HepG2 (cell line): ENCODE data around the gene ACSL3. TPM values are rescaled to one million over a fixed set of nuclear protein-coding genes. Genes with fewer than 3 reads are reported as not detected.
A peak's percentile ranks its signal among the peaks of the same experiment; 100 is the strongest.

Experiments
- ERF ChIP-seq: IDR thresholded peaks from 2 replicates; pipeline ENCODE4 v1.6.1; 2018; ENCODE audit warnings: missing biosample characterization, missing genetic modification reagents
- KDM5A ChIP-seq: fragments of 200-600 bp; sonication (generic); IDR thresholded peaks from 2 replicates; pipeline ENCODE4 v1.7.0; 2018; ENCODE audit warnings: antibody characterized with exemption, mild to moderate bottlenecking, low read length, borderline replicate concordance
- MATR3 ChIP-seq: sonication (generic); formaldehyde crosslinking; IDR thresholded peaks from 2 replicates; pipeline ENCODE4 v1.4.0; 2020; ENCODE audit warnings: missing genetic modification reagents
- TBX2 ChIP-seq: sonication (generic); formaldehyde crosslinking; IDR thresholded peaks from 2 replicates; pipeline ENCODE4 v1.5.0; 2020; ENCODE audit warnings: missing genetic modification reagents, mild to moderate bottlenecking, borderline replicate concordance
- ZNF543 ChIP-seq: sonication (generic); formaldehyde crosslinking; IDR thresholded peaks from 2 replicates; pipeline ENCODE4 v1.4.0; 2020; ENCODE audit warnings: mild to moderate bottlenecking, missing genetic modification reagents
- ZNF549 ChIP-seq: sonication (generic); formaldehyde crosslinking; IDR thresholded peaks from 2 replicates; pipeline ENCODE4 v1.5.0; 2020; ENCODE audit warnings: missing genetic modification reagents
- polyA plus RNA-seq, 8 experiments: library from polyadenylated mRNA; depleted of rRNA in 3 of 8; stranded (reverse) in 7 of 8; unstranded in 1 of 8; fragments of >200 nt; fragmentation: Illumina TruSeq in 4 of 8; extraction: Trizol in 4 of 8; gene quantifications; 2 replicates each; pipeline versions ENCODE4 v1.2.1 to v1.2.3, GENCODE V29; 2011 to 2016; ENCODE audit warnings: low read depth in 4 of 8, missing spikeins in 1 of 8, mixed read lengths in 1 of 8; ENCODE audit not compliant: insufficient read depth in 1 of 8
- total RNA-seq, 5 experiments: library from RNA; depleted of rRNA; stranded (reverse); fragments of >200 nt; fragmentation: Illumina TruSeq; extraction: Trizol; gene quantifications; 2 replicates each; pipeline ENCODE4 v1.2.3, GENCODE V29; 2016; ENCODE audit warnings: low read depth in 1 of 5
- TF ChIP-seq, protein P1 (sequence below): sonication (generic); formaldehyde crosslinking; IDR thresholded peaks from 2 replicates; pipeline ENCODE4 v1.5.0; 2020; ENCODE audit warnings: mild to moderate bottlenecking, missing genetic modification reagents
- TF ChIP-seq, protein P2 (sequence below), 2 experiments: IDR thresholded peaks; 2 replicates each; pipeline ENCODE4 v1.6.1; 2011 to 2012; ENCODE audit warnings: low read length in 2 of 2, borderline replicate concordance in 1 of 2, low read depth in 1 of 2, mild to moderate bottlenecking in 1 of 2, moderate library complexity in 1 of 2
- TF ChIP-seq, protein P3 (sequence below): sonication (generic); formaldehyde crosslinking; IDR thresholded peaks from 2 replicates; pipeline ENCODE4 v1.4.0; 2020; ENCODE audit warnings: missing genetic modification reagents; ENCODE audit errors: not compliant biosample characterization
- TF ChIP-seq, protein P4 (sequence below): sonication (generic); formaldehyde crosslinking; IDR thresholded peaks from 2 replicates; pipeline ENCODE4 v1.4.0; 2020; ENCODE audit warnings: missing genetic modification reagents, mild to moderate bottlenecking, borderline replicate concordance
- TF ChIP-seq, protein P5 (sequence below): sonication (generic); formaldehyde crosslinking; IDR thresholded peaks from 2 replicates; pipeline ENCODE4 v1.4.0; 2020; ENCODE audit warnings: missing genetic modification reagents
- TF ChIP-seq, protein P6 (sequence below): sonication (generic); formaldehyde crosslinking; IDR thresholded peaks from 2 replicates; pipeline ENCODE4 v1.5.1; 2020; ENCODE audit warnings: mild to moderate bottlenecking, missing genetic modification reagents
- TF ChIP-seq, protein P7 (sequence below): sonication (generic); formaldehyde crosslinking; conservative IDR thresholded peaks from 2 replicates; pipeline ENCODE4 v1.5.0; 2020; ENCODE audit warnings: missing genetic modification reagents

The ACSL3 gene
- total and polyA plus RNA-seq, 2 of the 13 experiments (the other 11 are each of a cell fraction or from before 2014, with no cell fraction given), result 305 to 365 TPM

DNA sequence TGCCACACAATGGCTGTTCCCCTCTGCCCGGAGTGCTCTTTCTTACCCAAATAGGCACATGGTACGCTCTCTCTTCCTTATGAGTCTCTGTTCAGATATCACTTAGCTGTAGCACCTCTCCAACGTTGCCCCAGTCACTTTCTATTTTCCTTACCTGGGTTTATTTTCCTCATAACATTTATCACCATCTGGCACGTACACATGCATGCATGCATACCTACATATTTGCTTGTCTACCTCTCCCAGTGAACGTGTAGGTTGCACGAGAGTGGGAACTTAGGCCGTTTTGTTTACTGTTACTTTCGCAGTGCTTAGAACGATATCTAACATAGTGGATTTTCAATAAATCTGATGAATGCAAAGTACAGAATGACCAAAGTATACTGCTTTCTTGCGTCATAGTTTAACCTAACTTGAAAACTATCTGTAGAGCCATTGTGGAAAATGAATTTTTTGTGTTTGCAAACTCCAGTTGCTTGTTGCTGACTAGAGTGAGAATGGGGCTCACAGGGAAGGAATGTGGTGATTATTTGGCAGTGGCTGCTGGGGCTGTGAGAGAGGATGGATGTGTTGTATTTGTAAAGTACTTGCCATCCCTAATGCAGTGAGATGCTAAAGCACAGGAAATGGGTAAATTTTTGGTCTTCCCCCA, 47.1 kb downstream of the ACSL3 start (continued):
- TF ChIP-seq, protein P1, sequence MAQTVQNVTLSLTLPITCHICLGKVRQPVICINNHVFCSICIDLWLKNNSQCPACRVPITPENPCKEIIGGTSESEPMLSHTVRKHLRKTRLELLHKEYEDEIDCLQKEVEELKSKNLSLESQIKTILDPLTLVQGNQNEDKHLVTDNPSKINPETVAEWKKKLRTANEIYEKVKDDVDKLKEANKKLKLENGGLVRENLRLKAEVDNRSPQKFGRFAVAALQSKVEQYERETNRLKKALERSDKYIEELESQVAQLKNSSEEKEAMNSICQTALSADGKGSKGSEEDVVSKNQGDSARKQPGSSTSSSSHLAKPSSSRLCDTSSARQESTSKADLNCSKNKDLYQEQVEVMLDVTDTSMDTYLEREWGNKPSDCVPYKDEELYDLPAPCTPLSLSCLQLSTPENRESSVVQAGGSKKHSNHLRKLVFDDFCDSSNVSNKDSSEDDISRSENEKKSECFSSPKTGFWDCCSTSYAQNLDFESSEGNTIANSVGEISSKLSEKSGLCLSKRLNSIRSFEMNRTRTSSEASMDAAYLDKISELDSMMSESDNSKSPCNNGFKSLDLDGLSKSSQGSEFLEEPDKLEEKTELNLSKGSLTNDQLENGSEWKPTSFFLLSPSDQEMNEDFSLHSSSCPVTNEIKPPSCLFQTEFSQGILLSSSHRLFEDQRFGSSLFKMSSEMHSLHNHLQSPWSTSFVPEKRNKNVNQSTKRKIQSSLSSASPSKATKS (CRISPR knock-in tag), result no peak
- TF ChIP-seq, protein P2, sequence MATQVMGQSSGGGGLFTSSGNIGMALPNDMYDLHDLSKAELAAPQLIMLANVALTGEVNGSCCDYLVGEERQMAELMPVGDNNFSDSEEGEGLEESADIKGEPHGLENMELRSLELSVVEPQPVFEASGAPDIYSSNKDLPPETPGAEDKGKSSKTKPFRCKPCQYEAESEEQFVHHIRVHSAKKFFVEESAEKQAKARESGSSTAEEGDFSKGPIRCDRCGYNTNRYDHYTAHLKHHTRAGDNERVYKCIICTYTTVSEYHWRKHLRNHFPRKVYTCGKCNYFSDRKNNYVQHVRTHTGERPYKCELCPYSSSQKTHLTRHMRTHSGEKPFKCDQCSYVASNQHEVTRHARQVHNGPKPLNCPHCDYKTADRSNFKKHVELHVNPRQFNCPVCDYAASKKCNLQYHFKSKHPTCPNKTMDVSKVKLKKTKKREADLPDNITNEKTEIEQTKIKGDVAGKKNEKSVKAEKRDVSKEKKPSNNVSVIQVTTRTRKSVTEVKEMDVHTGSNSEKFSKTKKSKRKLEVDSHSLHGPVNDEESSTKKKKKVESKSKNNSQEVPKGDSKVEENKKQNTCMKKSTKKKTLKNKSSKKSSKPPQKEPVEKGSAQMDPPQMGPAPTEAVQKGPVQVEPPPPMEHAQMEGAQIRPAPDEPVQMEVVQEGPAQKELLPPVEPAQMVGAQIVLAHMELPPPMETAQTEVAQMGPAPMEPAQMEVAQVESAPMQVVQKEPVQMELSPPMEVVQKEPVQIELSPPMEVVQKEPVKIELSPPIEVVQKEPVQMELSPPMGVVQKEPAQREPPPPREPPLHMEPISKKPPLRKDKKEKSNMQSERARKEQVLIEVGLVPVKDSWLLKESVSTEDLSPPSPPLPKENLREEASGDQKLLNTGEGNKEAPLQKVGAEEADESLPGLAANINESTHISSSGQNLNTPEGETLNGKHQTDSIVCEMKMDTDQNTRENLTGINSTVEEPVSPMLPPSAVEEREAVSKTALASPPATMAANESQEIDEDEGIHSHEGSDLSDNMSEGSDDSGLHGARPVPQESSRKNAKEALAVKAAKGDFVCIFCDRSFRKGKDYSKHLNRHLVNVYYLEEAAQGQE (IDR thresholded peaks at IDR 0.05; ENCODE audit: borderline replicate concordance in 1 of 2, low read depth in 1 of 2, low read length in 2 of 2), result no peak
- TF ChIP-seq, protein P3, sequence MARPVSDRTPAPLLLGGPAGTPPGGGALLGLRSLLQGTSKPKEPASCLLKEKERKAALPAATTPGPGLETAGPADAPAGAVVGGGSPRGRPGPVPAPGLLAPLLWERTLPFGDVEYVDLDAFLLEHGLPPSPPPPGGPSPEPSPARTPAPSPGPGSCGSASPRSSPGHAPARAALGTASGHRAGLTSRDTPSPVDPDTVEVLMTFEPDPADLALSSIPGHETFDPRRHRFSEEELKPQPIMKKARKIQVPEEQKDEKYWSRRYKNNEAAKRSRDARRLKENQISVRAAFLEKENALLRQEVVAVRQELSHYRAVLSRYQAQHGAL (CRISPR knock-in tag), result no peak
- TF ChIP-seq, protein P4, sequence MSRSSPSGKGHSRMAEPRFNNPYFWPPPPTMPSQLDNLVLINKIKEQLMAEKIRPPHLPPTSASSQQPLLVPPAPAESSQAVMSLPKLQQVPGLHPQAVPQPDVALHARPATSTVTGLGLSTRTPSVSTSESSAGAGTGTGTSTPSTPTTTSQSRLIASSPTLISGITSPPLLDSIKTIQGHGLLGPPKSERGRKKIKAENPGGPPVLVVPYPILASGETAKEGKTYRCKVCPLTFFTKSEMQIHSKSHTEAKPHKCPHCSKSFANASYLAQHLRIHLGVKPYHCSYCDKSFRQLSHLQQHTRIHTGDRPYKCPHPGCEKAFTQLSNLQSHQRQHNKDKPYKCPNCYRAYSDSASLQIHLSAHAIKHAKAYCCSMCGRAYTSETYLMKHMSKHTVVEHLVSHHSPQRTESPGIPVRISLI (CRISPR knock-in tag), result no peak
- TF ChIP-seq TBX2 (CRISPR knock-in tag), result peak; percentile 47; the same call in 1 of the 2 replicates
- TF ChIP-seq KDM5A, result no peak
- TF ChIP-seq ERF (CRISPR knock-in tag), result no peak
- no peak for TF ChIP-seq ZNF543
- TF ChIP-seq, protein P5, sequence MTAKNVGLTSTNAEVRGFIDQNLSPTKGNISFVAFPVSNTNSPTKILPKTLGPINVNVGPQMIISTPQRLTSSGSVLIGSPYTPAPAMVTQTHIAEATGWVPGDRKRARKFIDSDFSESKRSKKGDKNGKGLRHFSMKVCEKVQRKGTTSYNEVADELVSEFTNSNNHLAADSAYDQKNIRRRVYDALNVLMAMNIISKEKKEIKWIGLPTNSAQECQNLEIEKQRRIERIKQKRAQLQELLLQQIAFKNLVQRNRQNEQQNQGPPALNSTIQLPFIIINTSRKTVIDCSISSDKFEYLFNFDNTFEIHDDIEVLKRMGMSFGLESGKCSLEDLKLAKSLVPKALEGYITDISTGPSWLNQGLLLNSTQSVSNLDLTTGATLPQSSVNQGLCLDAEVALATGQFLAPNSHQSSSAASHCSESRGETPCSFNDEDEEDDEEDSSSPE (CRISPR knock-in tag), result no peak
- TF ChIP-seq, protein P6, sequence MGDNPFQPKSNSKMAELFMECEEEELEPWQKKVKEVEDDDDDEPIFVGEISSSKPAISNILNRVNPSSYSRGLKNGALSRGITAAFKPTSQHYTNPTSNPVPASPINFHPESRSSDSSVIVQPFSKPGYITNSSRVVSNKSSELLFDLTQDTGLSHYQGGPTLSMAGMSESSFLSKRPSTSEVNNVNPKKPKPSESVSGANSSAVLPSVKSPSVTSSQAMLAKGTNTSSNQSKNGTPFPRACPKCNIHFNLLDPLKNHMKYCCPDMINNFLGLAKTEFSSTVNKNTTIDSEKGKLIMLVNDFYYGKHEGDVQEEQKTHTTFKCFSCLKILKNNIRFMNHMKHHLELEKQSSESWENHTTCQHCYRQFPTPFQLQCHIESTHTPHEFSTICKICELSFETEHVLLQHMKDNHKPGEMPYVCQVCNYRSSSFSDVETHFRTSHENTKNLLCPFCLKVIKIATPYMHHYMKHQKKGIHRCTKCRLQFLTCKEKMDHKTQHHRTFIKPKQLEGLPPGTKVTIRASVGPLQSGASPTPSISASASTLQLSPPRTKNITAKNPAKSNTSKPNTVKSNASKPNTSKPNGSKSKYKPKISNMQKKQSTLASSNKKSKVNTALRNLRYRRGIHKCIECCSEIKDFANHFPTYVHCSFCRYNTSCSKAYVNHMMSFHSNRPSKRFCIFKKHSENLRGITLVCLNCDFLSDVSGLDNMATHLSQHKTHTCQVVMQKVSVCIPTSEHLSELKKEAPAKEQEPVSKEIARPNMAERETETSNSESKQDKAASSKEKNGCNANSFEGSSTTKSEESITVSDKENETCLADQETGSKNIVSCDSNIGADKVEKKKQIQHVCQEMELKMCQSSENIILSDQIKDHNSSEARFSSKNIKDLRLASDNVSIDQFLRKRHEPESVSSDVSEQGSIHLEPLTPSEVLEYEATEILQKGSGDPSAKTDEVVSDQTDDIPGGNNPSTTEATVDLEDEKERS, result no peak
- TF ChIP-seq, protein P7, sequence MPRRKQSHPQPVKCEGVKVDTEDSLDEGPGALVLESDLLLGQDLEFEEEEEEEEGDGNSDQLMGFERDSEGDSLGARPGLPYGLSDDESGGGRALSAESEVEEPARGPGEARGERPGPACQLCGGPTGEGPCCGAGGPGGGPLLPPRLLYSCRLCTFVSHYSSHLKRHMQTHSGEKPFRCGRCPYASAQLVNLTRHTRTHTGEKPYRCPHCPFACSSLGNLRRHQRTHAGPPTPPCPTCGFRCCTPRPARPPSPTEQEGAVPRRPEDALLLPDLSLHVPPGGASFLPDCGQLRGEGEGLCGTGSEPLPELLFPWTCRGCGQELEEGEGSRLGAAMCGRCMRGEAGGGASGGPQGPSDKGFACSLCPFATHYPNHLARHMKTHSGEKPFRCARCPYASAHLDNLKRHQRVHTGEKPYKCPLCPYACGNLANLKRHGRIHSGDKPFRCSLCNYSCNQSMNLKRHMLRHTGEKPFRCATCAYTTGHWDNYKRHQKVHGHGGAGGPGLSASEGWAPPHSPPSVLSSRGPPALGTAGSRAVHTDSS (CRISPR knock-in tag), result no peak
- no peak for TF ChIP-seq ZNF549 (CRISPR knock-in tag)
- no peak for TF ChIP-seq MATR3 (CRISPR knock-in tag)
